Esophagus squamous epithelium (tissue), 5 donors: ENCODE measurements around the gene CSPG5. TPM values are rescaled to one million over a fixed set of nuclear protein-coding genes. Genes with fewer than 3 reads are reported as not detected.

Experiments used
- DNase-seq: peaks from one replicate; lab custom pipeline; 2025; lab: John Stamatoyannopoulos, UW
- H3K27ac ChIP-seq, 4 donors: fragments of 200-600 bp; sonication (generic); one replicate each; pipeline ENCODE4 v1.5.1; 2016 to 2019; ENCODE audit warnings: mild to moderate bottlenecking in 1 of 4
- H3K27me3 ChIP-seq, 4 donors: fragments of 200-600 bp; sonication (generic); 1 replicate in 3 of 4; 2 replicates in 1 of 4; pipeline versions ENCODE4 v1.5.1 to v1.6.0; 2017 to 2021; ENCODE audit warnings: antibody characterized with exemption in 1 of 4
- H3K36me3 ChIP-seq, 3 donors: fragments of 200-600 bp; sonication (generic); one replicate each; pipeline ENCODE4 v1.5.1; 2016 to 2019
- H3K4me1 ChIP-seq, 3 donors: fragments of 200-600 bp; sonication (generic); one replicate each; pipeline ENCODE4 v1.5.1; 2017 to 2019
- H3K4me3 ChIP-seq, 4 donors: fragments of 200-600 bp; sonication (generic); 1 replicate in 3 of 4; 2 replicates in 1 of 4; pipeline ENCODE4 v1.5.1; 2016 to 2019; ENCODE audit warnings: mild to moderate bottlenecking in 2 of 4, moderate library complexity in 1 of 4
- H3K9me3 ChIP-seq, 3 donors: fragments of 200-600 bp; sonication (generic); one replicate each; pipeline ENCODE4 v1.5.1; 2016 to 2019
- POLR2A ChIP-seq, 4 donors: fragments of 450-650 bp; IDR thresholded peaks; one replicate each; pipeline ENCODE4 v1.6.1; 2017; ENCODE audit warnings: antibody characterized with exemption in 4 of 4, mild to moderate bottlenecking in 4 of 4, moderate library complexity in 3 of 4
- WGBS, 2 donors: methylation state at CpG; one replicate each; pipeline ENCODE4 v1.1.5; 2018; 5-methylcytosine and 5-hydroxymethylcytosine counted together
- intact Hi-C: fragments of 100-400 bp; cut with DNase I; formaldehyde crosslinking; loops from one replicate; pipeline ENCODE4 v1.15.0; 2022
- total RNA-seq, 4 donors: library from RNA; depleted of rRNA; stranded (reverse); fragments of >200 nt; gene quantifications; one replicate each; pipeline ENCODE4 v1.1.0, GENCODE V29; 2016
- TF ChIP-seq, protein P1 (sequence below), 6 experiments: fragments of 450-650 bp in 4 of 6; fragments of 200-600 bp in 2 of 6; sonication (generic) in 2 of 6; IDR thresholded peaks; one replicate each; pipeline ENCODE4 v1.5.1; 2016 to 2019; ENCODE audit warnings: antibody characterized with exemption in 6 of 6, mild to moderate bottlenecking in 4 of 6, moderate library complexity in 4 of 6
- donor health status: DM: yes; HTN: yes; CAD: no.

Gene CSPG5
- total RNA-seq, 4 donors from 2014 or later: 0.19 to 0.32 (median 0.31) TPM; not detected in 1

- intact Hi-C loops: no loop called here
- Histone ChIP-seq H3K4me3 (peak overlapping the region; percentile 57 to 84 (median 68)), H3K27ac (no peak overlapping the region), H3K9me3 (no peaks in the 10 kb centered on the region), H3K36me3 (no peaks in the 10 kb centered on the region), H3K4me1 (peaks cover 10 to 22% (median 11%) of the 10 kb centered on the region in 3 donors), H3K27me3 (peaks cover 0 to 59% (median 1%) of the 10 kb centered on the region in 4 donors)
- TF ChIP-seq, protein P1, sequence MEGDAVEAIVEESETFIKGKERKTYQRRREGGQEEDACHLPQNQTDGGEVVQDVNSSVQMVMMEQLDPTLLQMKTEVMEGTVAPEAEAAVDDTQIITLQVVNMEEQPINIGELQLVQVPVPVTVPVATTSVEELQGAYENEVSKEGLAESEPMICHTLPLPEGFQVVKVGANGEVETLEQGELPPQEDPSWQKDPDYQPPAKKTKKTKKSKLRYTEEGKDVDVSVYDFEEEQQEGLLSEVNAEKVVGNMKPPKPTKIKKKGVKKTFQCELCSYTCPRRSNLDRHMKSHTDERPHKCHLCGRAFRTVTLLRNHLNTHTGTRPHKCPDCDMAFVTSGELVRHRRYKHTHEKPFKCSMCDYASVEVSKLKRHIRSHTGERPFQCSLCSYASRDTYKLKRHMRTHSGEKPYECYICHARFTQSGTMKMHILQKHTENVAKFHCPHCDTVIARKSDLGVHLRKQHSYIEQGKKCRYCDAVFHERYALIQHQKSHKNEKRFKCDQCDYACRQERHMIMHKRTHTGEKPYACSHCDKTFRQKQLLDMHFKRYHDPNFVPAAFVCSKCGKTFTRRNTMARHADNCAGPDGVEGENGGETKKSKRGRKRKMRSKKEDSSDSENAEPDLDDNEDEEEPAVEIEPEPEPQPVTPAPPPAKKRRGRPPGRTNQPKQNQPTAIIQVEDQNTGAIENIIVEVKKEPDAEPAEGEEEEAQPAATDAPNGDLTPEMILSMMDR (IDR thresholded peaks at IDR 0.05): no peak
- no peak for TF ChIP-seq POLR2A (IDR thresholded peaks at IDR 0.05)
- 30% methylated on average over 2 of the region's 49 CpGs; no CpG with 5 or more reads in 1 of the 2 donors for WGBS, 2 donors
- DNase-seq: no peak
These were observed 1.0 kb downstream of the CSPG5 start for GRCh38 chr3:47577583-47578118.

- H3K4me3 ChIP-seq: no peak overlapping the region
- 68 to 69% methylated on average over 8 to 9 of the region's 9 CpGs for WGBS, 2 donors
These were observed 5.2 kb downstream of the CSPG5 start for GRCh38 chr3:47573190-47574172.

DNA sequence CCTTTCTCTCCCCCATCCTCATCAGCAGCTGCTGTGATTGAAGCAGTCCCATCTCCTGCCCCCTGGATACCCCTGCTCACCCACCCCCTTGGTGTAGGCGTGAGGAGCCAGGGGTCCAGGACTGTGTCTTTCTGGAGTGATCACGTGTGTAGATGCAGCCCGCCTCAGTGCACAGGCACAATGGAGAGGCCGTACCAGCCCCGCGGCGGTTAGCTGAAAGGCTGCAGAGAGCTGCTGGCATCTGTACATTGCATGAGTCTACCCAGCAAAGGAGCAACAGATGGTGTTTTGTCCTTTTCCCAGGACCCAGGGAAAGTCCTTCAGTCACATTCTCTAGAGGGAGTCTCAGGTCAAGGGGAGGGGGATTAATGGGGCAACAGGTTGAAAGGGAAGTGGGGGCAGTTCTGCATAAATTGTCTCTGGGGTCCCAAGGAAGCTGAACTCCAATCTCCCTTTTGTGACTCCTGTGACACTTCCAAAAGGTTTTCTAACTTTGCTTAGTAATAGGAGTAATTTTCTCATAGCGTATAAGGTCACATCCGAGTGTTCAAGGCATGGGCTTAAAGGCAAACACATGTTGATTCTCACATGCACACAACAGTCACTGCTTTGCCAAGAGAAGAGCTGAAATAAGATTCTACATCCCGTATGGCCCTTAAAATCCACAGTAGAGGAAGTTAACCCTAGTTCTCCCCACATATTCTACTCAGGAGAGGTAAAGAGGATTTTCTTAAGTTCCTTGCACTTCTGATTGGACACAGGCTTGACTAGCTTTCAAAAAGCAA is 7.1 kb downstream of the CSPG5 start:
- Histone ChIP-seq H3K36me3 (no peaks in the 10 kb centered on the region), H3K9me3 (no peaks in the 10 kb centered on the region), H3K27me3 (peaks cover 0 to 38% (median 0%) of the 10 kb centered on the region in 4 donors), H3K27ac (no peak overlapping the region), H3K4me3 (no peak overlapping the region), H3K4me1 (no peaks in the 10 kb centered on the region)
- DNase-seq: no peak
- intact Hi-C loops: no loop called here
- 65 to 67% methylated on average over 3 to 4 of the region's 10 CpGs for WGBS, 2 donors
- TF ChIP-seq, protein P1 (IDR thresholded peaks at IDR 0.05): no peak

More at GRCh38 chr3:47573190-47574172, 5.2 kb downstream of the CSPG5 start:
- intact Hi-C loops: no loop called here
- Histone ChIP-seq H3K27ac (no peak overlapping the region), H3K36me3 (no peaks in the 10 kb centered on the region), H3K4me1 (peaks cover 5 to 14% (median 6%) of the 10 kb centered on the region in 3 donors), H3K27me3 (peaks cover 0 to 53% (median 0%) of the 10 kb centered on the region in 4 donors), H3K9me3 (no peaks in the 10 kb centered on the region)
- TF ChIP-seq, protein P1 (IDR thresholded peaks at IDR 0.05): no peak
- TF ChIP-seq POLR2A (IDR thresholded peaks at IDR 0.05): no peak
- DNase-seq: no peak

DNA sequence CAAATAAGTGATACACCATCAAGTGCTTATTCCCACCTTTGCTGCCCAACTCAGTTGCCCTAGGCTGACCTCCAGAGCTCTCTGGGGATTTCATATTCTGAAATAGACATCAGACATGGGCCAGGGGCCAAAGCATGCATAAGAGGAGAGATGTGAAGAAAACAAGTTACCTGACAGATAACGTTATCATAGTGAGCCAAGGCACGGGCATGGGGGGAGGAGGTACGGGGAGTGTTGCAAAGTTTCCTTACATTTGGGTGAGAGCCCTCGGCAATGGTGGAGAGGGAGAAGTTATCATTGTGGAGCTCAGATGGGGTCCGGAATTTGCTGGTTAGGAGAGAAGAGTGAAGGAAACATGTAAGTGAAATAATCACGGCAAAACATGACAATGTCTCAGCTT is 9.8 kb downstream of the CSPG5 start:
- Histone ChIP-seq H3K9me3 (no peaks in the 10 kb centered on the region), H3K4me3 (no peak overlapping the region), H3K27me3 (peaks cover 0 to 24% (median 0%) of the 10 kb centered on the region in 4 donors), H3K4me1 (no peaks in the 10 kb centered on the region), H3K27ac (no peak overlapping the region), H3K36me3 (no peaks in the 10 kb centered on the region)
- intact Hi-C loops: no loop called here
- TF ChIP-seq POLR2A (IDR thresholded peaks at IDR 0.05): no peak
- TF ChIP-seq, protein P1 (IDR thresholded peaks at IDR 0.05): no peak
- 86 to 94% methylated on average over 6 of the region's 6 CpGs for WGBS, 2 donors
- no peak for DNase-seq
